Fibroblast of pulmonary artery (primary cell): ENCODE results near the gene PTK7.
A peak's percentile ranks its signal among the peaks of the same experiment; 100 is the strongest.
"Not testable (repeated sequence)": the region's sequence is repeated elsewhere in the genome, so short reads cannot be mapped to it uniquely, and the experiment has no call there.

Source experiments
- DNase-seq: peaks from one replicate; pipeline ENCODE4 v3.0.0-alpha.2; 2010; ENCODE audit warnings: low read depth
- H3K4me3 ChIP-seq: replicated peaks from 2 replicates; pipeline ENCODE4 v1.5.1; 2011; ENCODE audit warnings: low read depth, mild to moderate bottlenecking, control low read depth, low read length, moderate library complexity
- CTCF ChIP-seq: IDR thresholded peaks from 2 replicates; pipeline ENCODE4 v1.5.1; 2011; ENCODE audit warnings: mild to moderate bottlenecking, control low read depth, low read length, inconsistent platforms; ENCODE audit errors: missing control alignments

Gene PTK7

GRCh38 chr6:43138267-43138666 is 62.2 kb downstream of the PTK7 start:
- TF ChIP-seq CTCF, result no peak
- no peak for DNase-seq

GRCh38 chr6:43139973-43140372 is 63.9 kb downstream of the PTK7 start:
- not testable (repeated sequence) for H3K4me3 ChIP-seq, DNase-seq

More at GRCh38 chr6:43138267-43138666, 62.2 kb downstream of the PTK7 start:
- H3K4me3 ChIP-seq, result no peak overlapping the region

DNA sequence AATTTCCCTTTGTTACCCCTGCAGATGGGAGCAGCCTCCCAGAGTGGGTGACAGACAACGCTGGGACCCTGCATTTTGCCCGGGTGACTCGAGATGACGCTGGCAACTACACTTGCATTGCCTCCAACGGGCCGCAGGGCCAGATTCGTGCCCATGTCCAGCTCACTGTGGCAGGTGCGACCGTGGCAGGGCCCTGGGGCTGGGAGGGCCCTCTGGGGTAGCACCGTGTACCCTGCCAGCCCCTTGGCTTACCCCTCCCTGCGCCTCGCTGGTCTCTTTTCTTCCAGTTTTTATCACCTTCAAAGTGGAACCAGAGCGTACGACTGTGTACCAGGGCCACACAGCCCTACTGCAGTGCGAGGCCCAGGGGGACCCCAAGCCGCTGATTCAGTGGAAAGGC is 65.5 kb downstream of the PTK7 start:
- H3K4me3 ChIP-seq, result no peak overlapping the region
- DNase-seq, result no peak
- no peak for TF ChIP-seq CTCF

GRCh38 chr6:43142101-43142500 is 66.0 kb downstream of the PTK7 start:
- no peak for TF ChIP-seq CTCF
- DNase-seq, result no peak
- H3K4me3 ChIP-seq, result no peak overlapping the region

- peak; percentile 90 for TF ChIP-seq CTCF
- H3K4me3 ChIP-seq, result no peak overlapping the region
- peak; percentile 92 for DNase-seq
These were observed 67.4 kb downstream of the PTK7 start for GRCh38 chr6:43143235-43144128.

GRCh38 chr6:43144879-43145278 is 68.8 kb downstream of the PTK7 start:
- no peak for DNase-seq
- TF ChIP-seq CTCF, result no peak
- no peak overlapping the region for H3K4me3 ChIP-seq

- no peak for TF ChIP-seq CTCF
These were observed 70.1 kb downstream of the PTK7 start for GRCh38 chr6:43146261-43146660.

More at GRCh38 chr6:43146261-43146660, 70.1 kb downstream of the PTK7 start:
- DNase-seq, result no peak
- no peak overlapping the region for H3K4me3 ChIP-seq
